Coronary artery (tissue), 2 donors: Measurements from ENCODE around the gene NRGN.
"Not testable (repeated sequence)": the region's sequence is repeated elsewhere in the genome, so short reads cannot be mapped to it uniquely, and the experiment has no call there.

Experiments used
- DNase-seq: peaks from one replicate; pipeline ENCODE4 v3.0.0-alpha.2; 2017; ENCODE audit warnings: low spot score
- H3K27ac ChIP-seq, 2 donors: fragments of 200-600 bp; sonication (generic); one replicate each; pipeline ENCODE4 v1.5.1; 2016 to 2019
- H3K4me3 ChIP-seq: fragments of 200-600 bp; sonication (generic); 2 replicates; pipeline ENCODE4 v1.5.1; 2016; ENCODE audit warnings: mild to moderate bottlenecking, moderate library complexity
- CTCF ChIP-seq: fragments of 200-600 bp; sonication (generic); IDR thresholded peaks from one replicate; pipeline ENCODE4 v1.5.1; 2019; ENCODE audit warnings: antibody characterized with exemption

NRGN gene

DNA sequence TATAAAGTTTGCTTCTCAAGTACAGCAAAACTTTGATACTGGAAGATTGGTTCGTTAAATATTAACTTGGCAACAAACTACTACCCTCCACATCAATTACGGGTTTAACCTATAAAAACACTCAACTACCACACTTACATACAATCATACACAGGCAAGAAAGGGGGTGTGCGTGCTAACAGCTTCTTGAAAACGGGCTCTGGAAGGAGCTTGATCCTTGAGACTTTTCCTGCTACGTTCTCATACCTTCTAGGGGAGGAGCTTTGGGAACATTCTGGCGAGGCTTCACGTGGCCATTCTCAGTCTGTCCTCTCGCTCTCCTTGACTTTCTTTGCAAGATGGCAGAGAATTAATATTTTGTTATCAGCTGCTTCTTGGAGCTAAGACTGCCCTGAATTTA is 29.2 kb downstream of the NRGN start:
- Histone ChIP-seq H3K27ac (no peak overlapping the region), H3K4me3 (no peak overlapping the region)
- TF ChIP-seq CTCF = no peak
- no peak for DNase-seq

DNA sequence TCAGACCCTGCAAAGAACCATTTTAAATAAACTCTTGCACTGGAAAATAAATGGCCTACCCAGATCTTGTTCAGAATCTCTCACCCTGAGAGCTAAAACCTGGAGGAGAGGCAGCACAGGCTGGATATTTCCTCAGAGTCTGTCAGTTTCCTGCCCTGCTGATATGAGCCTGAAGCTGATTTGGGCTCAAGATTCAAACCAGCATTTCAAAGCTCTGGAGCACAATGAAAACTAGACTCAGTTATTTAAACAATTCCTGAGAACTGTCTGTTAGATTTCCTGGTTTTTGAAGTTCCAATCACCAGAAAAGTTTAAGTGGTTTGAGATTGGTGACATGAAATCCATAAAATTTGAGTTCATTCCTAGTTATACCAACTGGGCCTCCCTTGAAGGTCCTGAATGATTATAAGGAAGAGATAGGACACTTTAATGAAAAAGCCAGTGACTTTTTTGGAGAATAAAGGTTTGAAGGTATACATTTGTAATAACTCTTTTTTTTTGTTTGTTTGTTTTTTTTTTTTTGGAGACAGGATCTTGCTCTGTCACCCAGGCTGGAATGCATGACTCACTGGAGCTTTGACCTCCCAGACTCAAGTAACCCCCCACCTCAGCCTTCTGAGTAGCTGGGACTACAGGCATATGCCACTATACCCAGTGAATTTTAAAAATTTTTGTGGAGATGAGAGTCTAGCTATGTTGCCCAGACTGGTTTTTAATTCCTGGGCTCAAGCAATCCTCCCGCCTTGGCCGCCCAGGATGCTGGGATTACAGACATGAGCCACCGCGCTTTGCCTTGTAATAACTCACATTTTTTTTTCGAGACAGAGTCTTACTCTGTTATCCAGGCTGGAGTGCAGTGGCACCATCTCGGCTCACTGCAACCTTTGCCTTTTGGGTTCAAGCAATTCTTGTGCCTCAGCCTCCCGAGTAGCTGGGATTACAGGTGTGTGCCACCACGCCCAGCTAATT is 30.3 kb downstream of the NRGN start:
- H3K4me3 ChIP-seq = no peak overlapping the region
- peak overlapping the region in 1 of 2 donors; percentile 44 for H3K27ac ChIP-seq
- no peak for DNase-seq
- TF ChIP-seq CTCF = no peak

- H3K27ac ChIP-seq = peak overlapping the region in 1 of 2 donors; percentile 20
- not testable (repeated sequence) for DNase-seq, H3K4me3 ChIP-seq
Observed at GRCh38 chr11:124770959-124771358, 31.2 kb downstream of the NRGN start.

- TF ChIP-seq CTCF = no peak
- Histone ChIP-seq H3K4me3 (no peak overlapping the region), H3K27ac (peak overlapping the region; percentile 68 to 89)
- DNase-seq = peak; percentile 85
Observed at GRCh38 chr11:124776865-124777645, 37.3 kb downstream of the NRGN start.

GRCh38 chr11:124778281-124778680 is 38.5 kb downstream of the NRGN start:
- Histone ChIP-seq H3K4me3 (no peak overlapping the region), H3K27ac (peak overlapping the region; percentile 68 to 89)
- DNase-seq = no peak
- no peak for TF ChIP-seq CTCF

DNA sequence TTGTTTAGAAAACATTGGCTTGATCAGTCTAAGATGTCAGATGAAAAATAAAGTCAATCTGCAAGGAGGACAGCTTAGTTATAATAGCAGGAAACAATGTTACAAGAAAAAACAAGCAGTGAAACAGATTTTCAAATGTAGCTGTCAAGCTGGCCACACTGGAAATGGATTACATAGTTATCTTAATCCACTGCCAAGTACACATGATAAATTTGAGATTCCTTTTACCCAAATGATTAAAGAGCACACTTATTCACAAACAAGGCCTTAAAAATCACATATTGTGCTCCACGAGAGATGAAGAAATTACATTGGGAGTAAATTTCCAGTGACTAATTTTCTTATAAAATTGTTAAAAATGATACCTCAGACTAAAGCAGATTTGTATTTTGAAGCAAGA is 39.8 kb downstream of the NRGN start:
- H3K27ac ChIP-seq = no peak overlapping the region
- H3K4me3 ChIP-seq = no peak overlapping the region
- DNase-seq = no peak
- TF ChIP-seq CTCF = no peak

DNA sequence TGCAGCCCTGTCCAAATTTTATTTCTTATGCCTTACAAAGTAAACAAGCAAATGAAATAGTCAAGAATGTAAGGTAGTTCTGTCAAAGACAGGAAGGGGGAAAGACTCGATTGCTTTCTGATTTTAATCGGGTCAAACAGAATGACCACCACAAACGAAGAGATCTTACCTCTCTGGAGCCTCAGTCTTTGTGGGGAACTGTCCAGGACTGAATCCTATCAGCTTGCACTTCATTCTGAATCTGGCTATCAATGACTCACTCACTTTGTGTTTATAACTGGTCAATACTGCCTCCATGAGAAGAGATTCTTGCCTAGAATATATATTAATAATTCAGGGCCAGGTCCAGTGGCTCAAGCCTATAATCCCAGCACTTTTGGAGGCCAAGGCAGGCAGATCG is 43.3 kb downstream of the NRGN start:
- H3K4me3 ChIP-seq = no peak overlapping the region
- no peak for DNase-seq
- no peak for TF ChIP-seq CTCF
- H3K27ac ChIP-seq = no peak overlapping the region
